Ammon's horn (tissue), 1 donor: ENCODE results near the gene LZTR1.
"Not testable (repeated sequence)": the region's sequence is repeated elsewhere in the genome, so short reads cannot be mapped to it uniquely, and the experiment has no call there.

ENCODE experiments used
- DNase-seq: peaks from one replicate; pipeline ENCODE4 v3.0.0-alpha.2; 2016; ENCODE audit warnings: low spot score

Gene LZTR1

GRCh38 chr22:20981787-20982562 lies at the start of gene LZTR1:
Gene LZTR1, plus strand, starts transcription at chr22:20982297. Its CDS starts 75 bp downstream, at chr22:20982372.
- DNase-seq, result peak; percentile 92

- DNase-seq, result no peak
Observed at GRCh38 chr22:20933910-20934309, 48.2 kb upstream of the LZTR1 start.

DNA sequence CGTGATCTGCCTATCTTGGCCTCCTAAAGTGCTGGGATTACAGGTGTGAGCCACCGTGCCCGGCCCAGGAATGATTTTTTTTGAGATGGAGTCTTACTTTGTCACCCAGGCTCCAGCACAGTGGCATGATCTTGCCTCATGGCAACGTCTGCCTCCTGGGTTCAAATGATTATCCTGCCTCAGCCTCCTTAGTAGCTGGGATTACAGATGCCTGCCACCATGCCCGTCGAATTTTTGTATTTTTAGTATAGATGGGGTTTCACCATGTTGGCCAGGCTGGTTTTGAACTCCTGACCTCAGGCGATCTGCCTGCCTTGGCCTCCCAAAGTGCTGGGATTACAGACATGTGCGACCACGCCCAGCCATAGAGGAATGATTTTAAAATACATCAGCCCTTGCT lies 47.0 kb upstream of the LZTR1 start:
- not testable (repeated sequence) for DNase-seq

DNA sequence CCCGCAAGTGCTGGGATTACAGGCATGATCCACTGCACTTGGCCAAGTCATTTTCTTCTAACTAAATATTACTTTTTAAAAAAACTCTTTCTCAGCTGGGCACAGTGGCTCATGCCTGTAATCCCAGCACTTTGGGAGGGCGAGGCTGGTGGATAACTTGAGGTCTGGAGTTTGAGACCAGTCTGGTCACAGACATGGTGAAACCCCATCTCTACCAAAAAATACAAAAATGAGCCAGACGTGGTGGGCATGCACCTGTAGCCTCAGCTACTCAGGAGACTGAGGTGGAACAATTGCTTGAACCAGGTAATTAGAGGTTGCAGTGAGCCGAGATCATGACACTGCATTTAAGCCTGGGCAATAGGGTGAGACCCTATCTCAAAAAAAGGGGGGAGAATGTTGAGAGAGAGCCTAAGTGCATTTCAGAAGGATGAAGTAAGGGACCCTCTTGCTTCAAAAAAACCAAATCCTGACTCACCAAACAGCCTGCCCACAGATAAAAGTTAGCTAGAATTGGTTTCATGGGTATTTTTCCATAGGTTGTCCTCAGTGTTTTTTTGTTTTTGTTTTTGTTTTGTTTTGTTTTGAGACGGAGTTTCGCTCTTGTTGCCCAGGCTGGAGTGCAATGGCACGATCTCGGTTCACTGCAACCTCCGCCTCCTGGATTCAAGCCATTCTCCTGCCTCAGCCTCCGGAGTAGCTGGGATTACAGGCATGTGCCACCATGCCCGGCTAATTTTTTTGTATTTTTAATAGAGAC lies 46.1 kb upstream of the LZTR1 start:
- not testable (repeated sequence) for DNase-seq

DNA sequence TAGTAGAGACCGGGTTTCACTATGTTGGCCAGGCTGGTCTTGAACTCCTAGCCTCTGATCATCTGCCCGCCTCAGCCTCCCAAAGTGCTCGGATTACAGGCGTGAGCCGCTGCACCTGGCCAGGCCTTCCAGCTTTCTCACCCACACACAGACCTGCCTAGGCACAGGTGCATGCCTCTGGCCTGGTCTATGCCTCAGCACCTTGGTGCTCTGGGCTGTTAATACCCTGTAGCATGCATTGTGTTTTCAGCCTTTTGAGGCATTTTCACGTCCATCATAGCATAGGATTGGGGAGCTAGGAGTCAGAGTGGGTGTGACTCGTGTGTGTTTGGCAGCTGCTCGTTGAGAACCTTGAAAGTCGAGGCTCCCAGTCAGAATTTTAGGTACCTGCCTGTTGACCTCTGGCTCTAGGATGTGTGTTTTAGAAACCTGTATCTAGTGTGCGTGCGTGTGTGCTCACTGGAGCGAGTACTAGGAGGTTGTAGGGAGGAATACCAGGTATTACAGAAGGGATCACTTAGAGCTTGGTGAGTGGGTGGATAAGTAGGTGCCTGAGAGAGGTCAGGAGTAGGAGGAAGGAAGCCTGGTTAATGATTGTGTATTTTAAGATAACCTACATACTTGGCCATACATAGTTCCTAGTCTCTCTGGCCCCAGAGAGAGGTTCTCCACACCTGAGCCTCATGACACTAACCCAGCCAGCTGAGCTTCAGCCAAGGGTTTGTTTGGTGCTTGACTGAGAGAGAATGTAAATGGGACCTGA lies 44.9 kb upstream of the LZTR1 start:
- no peak for DNase-seq

- no peak for DNase-seq
Observed at GRCh38 chr22:20937794-20938671, 44.1 kb upstream of the LZTR1 start.

- DNase-seq, result not testable (repeated sequence)
Observed at GRCh38 chr22:20939457-20940185, 42.5 kb upstream of the LZTR1 start.

DNA sequence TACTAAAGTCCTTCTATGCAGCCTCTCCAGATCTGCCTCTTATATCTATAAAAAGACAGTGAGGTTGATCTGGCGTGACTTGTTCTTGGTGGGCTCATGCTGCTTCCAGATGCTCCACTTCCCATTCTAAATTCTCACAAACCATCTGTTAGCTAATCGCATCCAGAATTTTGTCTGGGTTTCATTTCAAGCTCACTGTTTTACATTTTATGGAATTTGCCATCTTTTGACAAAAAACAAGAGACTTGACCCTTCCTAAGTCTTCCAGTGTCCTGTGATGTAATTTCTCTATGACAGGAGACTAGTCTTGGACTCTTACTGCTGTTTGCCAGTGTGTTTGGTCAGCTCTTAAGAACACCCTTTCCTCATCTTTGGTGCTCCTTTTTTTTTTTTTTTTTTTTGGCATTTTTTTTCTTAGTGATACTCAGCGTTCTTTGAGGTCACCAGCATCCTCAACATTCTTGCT lies 41.9 kb upstream of the LZTR1 start:
- DNase-seq, result peak; percentile 30

- DNase-seq, result no peak
Observed at GRCh38 chr22:20940904-20941385, 41.2 kb upstream of the LZTR1 start.

GRCh38 chr22:20942203-20942902 lies 39.7 kb upstream of the LZTR1 start:
- DNase-seq, result not testable (repeated sequence)

DNA sequence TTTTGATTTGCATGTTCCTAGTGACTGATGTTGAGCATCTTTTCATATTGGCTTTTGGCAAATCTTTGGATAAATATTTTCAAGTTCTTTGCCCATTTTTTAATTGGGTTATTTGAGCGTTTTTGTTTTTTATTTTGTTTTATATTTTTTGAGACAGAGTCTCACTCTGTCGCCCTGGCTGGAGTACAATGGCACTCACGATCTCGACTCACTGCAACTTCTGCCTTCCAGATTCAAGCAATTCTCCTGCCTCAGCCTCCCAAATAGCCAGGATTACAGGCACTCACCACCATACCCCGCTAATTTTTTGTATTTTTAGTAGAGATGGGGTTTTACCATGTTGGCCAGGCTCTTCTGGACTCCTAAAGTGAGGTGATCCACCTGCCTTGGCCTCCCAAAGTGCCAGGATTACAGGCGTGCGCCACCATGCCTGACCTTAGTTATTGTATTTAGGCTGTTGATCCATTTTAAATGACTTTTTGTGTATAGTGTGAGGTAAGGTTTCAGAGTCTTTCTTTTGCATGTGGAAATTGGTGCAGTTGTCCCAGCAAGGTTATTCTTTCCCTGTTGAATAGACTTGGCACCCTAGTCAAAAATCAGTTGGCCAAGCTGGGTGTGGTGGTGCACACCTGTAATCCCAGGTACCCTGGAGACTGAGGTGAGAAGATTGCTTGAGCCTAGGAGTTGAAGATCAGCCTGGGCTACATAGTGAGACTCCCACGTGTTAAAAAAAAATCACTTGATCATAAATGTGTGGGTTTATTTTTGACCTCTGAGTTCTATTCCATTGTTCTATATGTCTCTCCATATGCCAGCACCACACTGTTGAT lies 38.8 kb upstream of the LZTR1 start:
- no peak for DNase-seq

DNA sequence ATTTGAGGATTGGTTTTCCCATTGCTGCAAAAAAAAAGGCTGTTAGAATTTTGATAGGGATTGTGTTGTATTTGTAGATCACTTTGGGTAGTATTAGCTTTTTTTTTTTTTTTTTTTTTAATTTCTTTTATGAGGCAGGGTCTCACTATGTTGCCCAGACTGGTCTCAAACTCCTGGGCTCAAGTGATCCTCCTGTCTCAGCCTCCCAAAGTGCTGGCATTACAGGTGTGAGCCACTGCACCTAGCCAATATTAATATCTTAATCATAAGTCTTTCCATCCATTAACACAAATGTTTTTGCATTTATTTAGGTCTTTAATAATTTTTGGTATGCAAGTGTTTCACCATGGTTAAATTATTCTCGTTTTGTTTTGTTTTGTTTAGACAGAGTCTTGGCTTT lies 38.1 kb upstream of the LZTR1 start:
- DNase-seq, result no peak

DNA sequence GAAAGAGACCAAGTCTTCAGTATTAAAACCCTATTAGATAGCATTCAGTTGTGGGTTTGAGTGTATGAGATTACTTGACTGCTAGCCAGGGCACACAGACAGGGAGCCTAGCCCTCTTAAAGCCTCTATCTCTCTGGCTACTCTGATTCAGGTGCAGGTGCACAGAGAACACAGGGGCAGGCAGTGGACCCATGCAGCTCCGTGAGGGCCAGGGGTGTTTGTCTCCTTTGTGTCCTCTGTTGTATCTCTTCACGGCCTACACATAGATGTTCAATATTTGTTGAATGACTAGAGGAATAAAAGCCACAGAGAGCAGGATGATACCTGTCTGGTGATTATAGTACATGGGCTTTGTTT lies 36.5 kb upstream of the LZTR1 start:
- no peak for DNase-seq

GRCh38 chr22:20946080-20946986 lies 35.8 kb upstream of the LZTR1 start:
- DNase-seq, result no peak

DNA sequence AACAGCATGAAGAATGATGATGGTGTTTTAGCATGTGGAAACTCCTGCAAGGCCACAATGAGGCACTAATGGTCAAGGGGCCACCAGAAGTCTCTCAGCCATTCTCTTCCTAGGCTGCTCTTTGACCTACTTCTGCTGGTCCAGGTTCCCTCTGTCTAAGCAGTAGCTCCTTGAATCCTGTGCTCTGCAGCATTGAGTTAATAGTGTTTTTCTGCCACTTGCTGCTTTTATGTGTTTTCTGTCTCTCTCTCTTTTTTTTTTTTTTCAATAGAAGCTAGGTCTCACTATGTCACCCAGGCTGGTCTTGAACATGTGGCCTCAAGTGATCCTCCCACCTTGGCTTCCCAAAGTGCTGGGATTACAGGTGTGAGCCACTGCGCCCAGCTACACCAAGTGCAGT lies 35.1 kb upstream of the LZTR1 start:
- DNase-seq, result no peak

GRCh38 chr22:20948450-20948849 lies 33.6 kb upstream of the LZTR1 start:
- DNase-seq, result no peak

GRCh38 chr22:20948989-20949388 lies 33.1 kb upstream of the LZTR1 start:
- no peak for DNase-seq

DNA sequence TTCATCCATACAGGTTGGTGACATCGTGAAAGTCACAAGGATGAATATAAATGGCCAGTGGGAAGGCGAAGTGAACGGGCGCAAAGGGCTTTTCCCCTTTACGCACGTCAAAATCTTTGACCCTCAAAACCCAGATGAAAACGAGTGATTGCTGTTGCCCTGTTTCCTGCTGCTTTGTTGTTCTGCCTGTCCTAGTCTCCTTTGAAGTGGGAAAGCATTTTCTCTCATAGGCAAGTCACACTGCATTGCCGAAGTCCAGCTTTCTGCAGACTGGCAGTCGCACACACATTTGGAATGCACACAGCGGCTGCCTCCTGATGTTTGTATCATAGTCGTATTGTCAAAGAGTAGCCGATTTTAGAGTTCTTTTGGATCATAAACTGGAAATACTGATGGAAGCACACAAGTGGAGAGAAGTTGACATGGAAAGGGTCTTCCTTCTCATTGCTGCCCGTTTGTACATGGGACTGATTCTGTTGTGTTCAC lies 32.4 kb upstream of the LZTR1 start:
- no peak for DNase-seq
